K562 treated with DMSO at 1 percent for 48 hours (cell line): ENCODE results near the gene SPATC1L. TPM values are rescaled to one million over a fixed set of nuclear protein-coding genes. Genes with fewer than 3 reads are reported as not detected.

ENCODE experiments used
- total RNA-seq: library from RNA; unstranded; fragments of 300-600 nt; gene quantifications from 2 replicates; pipeline ENCODE4 v1.2.3, GENCODE V29; 2022; ENCODE audit warnings: low replicate concordance; ENCODE audit errors: extremely low read depth

SPATC1L gene
- not detected in 2 replicates for total RNA-seq

GRCh38 chr21:46183910-46184624 lies at the start of gene SPATC1L:
SPATC1L (minus strand) TSS chr21:46184459; CDS start chr21:46182816, 1,643 bp downstream.

GRCh38 chr21:46228345-46229051 lies 44.2 kb upstream of the SPATC1L start, which contains the start of gene LSS:
LSS (minus strand) TSS chr21:46228774; CDS start chr21:46228745, 29 bp downstream.

DNA sequence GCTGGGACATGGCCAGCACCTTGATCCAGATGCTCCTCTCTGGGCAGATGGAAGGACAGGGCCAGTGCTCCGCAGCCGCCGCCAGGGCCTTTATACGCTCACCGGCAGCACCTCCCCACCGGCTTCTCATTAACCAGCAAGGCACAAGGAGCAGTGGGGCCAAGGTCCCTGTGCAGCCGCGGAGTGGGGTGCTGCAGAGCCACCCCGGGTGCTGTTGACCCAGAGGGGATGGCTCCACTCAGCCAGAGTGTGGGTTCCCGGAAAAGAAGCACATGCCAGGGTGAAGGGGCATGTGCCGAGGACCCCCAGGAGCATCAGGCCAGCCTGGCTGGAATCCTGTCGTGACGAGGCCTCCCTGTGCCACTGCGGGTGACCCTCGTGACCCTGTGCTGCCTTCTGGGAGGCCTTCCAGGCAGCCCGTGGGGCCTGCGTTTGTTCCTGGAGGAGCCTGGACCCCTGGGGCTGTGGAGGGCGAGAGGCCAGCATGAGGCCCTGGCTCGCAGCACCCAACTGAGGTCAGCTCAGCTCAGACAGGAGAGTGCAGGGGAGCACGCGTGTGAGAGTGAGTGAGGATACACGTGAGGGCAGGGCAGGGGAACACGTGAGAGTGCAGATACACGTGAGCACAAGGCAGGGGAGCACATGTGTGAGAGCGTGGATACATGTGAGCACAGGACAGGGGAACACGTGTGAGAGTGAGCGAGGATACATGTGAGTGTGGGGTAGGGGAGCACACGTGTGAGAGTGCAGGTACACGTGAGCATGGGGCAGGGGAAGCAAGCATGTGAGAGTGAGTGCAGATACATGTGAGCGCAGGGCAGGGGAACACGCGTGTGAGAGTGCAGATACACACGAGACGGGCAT lies 28.5 kb downstream of the SPATC1L start, which contains the start of gene FTCD:
FTCD (minus strand) TSS at position 66 of the 864 bp plus-strand sequence; CDS start at position 10, 56 bp downstream.

Other genes starting within 250 kb of the SPATC1L start
- not detected in 2 replicates for gene COL6A1, start 202.7 kb downstream of the SPATC1L start, total RNA-seq
- gene COL6A2, start 86.3 kb downstream of the SPATC1L start, total RNA-seq: not detected in 2 replicates
- gene FTCD, start 28.9 kb downstream of the SPATC1L start, total RNA-seq: not detected in 2 replicates
- gene LSS, start 44.3 kb upstream of the SPATC1L start, total RNA-seq: not detected in 2 replicates
- gene MCM3AP, start 101.2 kb upstream of the SPATC1L start, total RNA-seq: not detected in 2 replicates
- gene YBEY, start 101.9 kb upstream of the SPATC1L start, total RNA-seq: not detected in 2 replicates
- gene C21orf58, start 139.4 kb upstream of the SPATC1L start, total RNA-seq: not detected in 2 replicates
- gene PCNT, start 139.7 kb upstream of the SPATC1L start, total RNA-seq: not detected in 2 replicates